K562 (cell line): ENCODE measurements around the gene ANKRD13D. TPM values are rescaled to one million over a fixed set of nuclear protein-coding genes. Genes with fewer than 3 reads are reported as not detected.
A peak's percentile ranks its signal among the peaks of the same experiment; 100 is the strongest.

Source experiments
- ATAC-seq: fragments of 200-7000 bp; cut with Tn5 transposase; 3 replicates; pipeline ENCODE4 v1.9.1; 2020; ENCODE audit warnings: moderate library complexity
- BruUV-seq: library from RNA; stranded (reverse); fragments of 400-500 nt; replicated peaks from 2 replicates; lab custom pipeline; 2021; lab: Mats Ljungman, UMichigan
- CTCF ChIA-PET: fragments of 300-600 bp; formaldehyde crosslinking; extraction: SDS; loops from one replicate; lab custom pipeline; 2021; ENCODE audit warnings: low intra/inter-chr PET ratio; lab: Yijun Ruan, JAX
- POLR2A ChIA-PET: fragments of 300-600, 350-650 bp; sonication (Branson Sonifier 250); formaldehyde crosslinking; extraction: SDS; loops from one replicate; lab custom pipeline; 2021; ENCODE audit warnings: antibody characterized with exemption, inconsistent platforms; lab: Yijun Ruan, JAX
- DNase-seq, 4 experiments: peaks; one replicate each; pipeline versions ENCODE4 v3.0.0 to v3.0.0-alpha.2; 2011 to 2018; ENCODE audit warnings: low spot score in 3 of 4, mixed read lengths in 3 of 4; ENCODE audit errors: extremely low read depth in 1 of 4
- FAIRE-seq: peaks from 2 replicates; lab custom pipeline; 2011; peaks lifted over from hg19 to GRCh38; lab: Jason Lieb, UNC
- H2AFZ ChIP-seq: 2 replicates; pipeline ENCODE4 v1.6.0; 2011; ENCODE audit warnings: low read depth, low read length, control low read depth, inconsistent platforms
- H3K27ac ChIP-seq: fragments of 200-600 bp; 3 replicates; pipeline ENCODE4 v1.8.0; 2011; ENCODE audit warnings: low read depth, mild to moderate bottlenecking, control low read depth, inconsistent platforms, low read length, moderate library complexity, mixed read lengths; ENCODE audit errors: extremely low read depth
- H3K27me3 ChIP-seq, 2 experiments: fragments of 300-600 bp in 1 of 2; 2 replicates in 1 of 2; 3 replicates in 1 of 2; pipeline versions ENCODE4 v1.6.0 to v1.8.0; 2011; ENCODE audit warnings: inconsistent platforms in 2 of 2, low read length in 2 of 2, mild to moderate bottlenecking in 1 of 2, mixed read lengths in 1 of 2, moderate library complexity in 1 of 2; ENCODE audit not compliant: control insufficient read depth in 2 of 2, insufficient read depth in 2 of 2
- H3K36me3 ChIP-seq: fragments of 300-600 bp; 3 replicates; pipeline ENCODE4 v1.8.0; 2011; ENCODE audit warnings: mild to moderate bottlenecking, low read length, inconsistent platforms; ENCODE audit not compliant: control insufficient read depth, insufficient read depth
- H3K4me1 ChIP-seq, 2 experiments: fragments of 200-600 bp in 1 of 2; replicated peaks in 1 of 2; 2 replicates in 1 of 2; 3 replicates in 1 of 2; pipeline versions ENCODE4 v1.5.1 to v1.8.0; 2011; ENCODE audit warnings: inconsistent platforms in 2 of 2, low read length in 2 of 2, mild to moderate bottlenecking in 1 of 2, mixed read lengths in 1 of 2, moderate library complexity in 1 of 2; ENCODE audit not compliant: control insufficient read depth in 2 of 2, insufficient read depth in 2 of 2
- H3K4me2 ChIP-seq: 2 replicates; pipeline ENCODE4 v1.6.1; 2011; ENCODE audit warnings: low read length, control low read depth, inconsistent platforms, mixed read lengths; ENCODE audit not compliant: insufficient read depth
- H3K4me3 ChIP-seq: fragments of 200-600 bp; sonication (generic), shearing (Covaris generic); 2 replicates; pipeline ENCODE4 v1.5.1; 2016; ENCODE audit warnings: control low read depth, inconsistent platforms
- H3K79me2 ChIP-seq: fragments of 200-600 bp; 3 replicates; pipeline ENCODE4 v1.8.0; 2011; ENCODE audit warnings: low read length, inconsistent platforms; ENCODE audit not compliant: control insufficient read depth, insufficient read depth
- H3K9ac ChIP-seq, 2 experiments: 2 replicates each; pipeline versions ENCODE4 v1.6.0 to v1.6.1; 2011; ENCODE audit warnings: low read depth in 2 of 2, low read length in 2 of 2, control low read depth in 1 of 2, inconsistent platforms in 1 of 2, mild to moderate bottlenecking in 1 of 2, mixed read lengths in 1 of 2; ENCODE audit not compliant: insufficient read depth in 1 of 2
- H3K9me1 ChIP-seq: one replicate; pipeline ENCODE4 v1.6.0; 2011; ENCODE audit warnings: inconsistent platforms, mild to moderate bottlenecking, low read length, moderate library complexity; ENCODE audit not compliant: control insufficient read depth, insufficient read depth
- H3K9me3 ChIP-seq: replicated peaks from 2 replicates; pipeline ENCODE4 v1.5.1; 2011; ENCODE audit warnings: low read depth, low read length, inconsistent platforms; ENCODE audit not compliant: control insufficient read depth, insufficient read depth
- H4K20me1 ChIP-seq: replicated peaks from 2 replicates; pipeline ENCODE4 v1.6.1; 2011; ENCODE audit warnings: low read length, inconsistent platforms, mixed read lengths; ENCODE audit not compliant: control insufficient read depth, insufficient read depth
- DEAF1 ChIP-seq: fragments of 450-650 bp; formaldehyde crosslinking; IDR thresholded peaks from 2 replicates; pipeline ENCODE4 v1.4.0; 2020; ENCODE audit warnings: mild to moderate bottlenecking, moderate library complexity
- FOXP1 ChIP-seq: sonication (generic); formaldehyde crosslinking; IDR thresholded peaks from 2 replicates; pipeline ENCODE4 v1.8.0; 2022; ENCODE audit warnings: mild to moderate bottlenecking, missing genetic modification reagents
- HNRNPLL ChIP-seq: fragments of 200-400 bp; formaldehyde crosslinking; IDR thresholded peaks from 2 replicates; pipeline ENCODE4 v1.6.1; 2017; ENCODE audit warnings: low read length, low read depth, mild to moderate bottlenecking; ENCODE audit not compliant: poor library complexity, severe bottlenecking
- MAX ChIP-seq: sonication (generic); formaldehyde crosslinking; IDR thresholded peaks from 2 replicates; pipeline ENCODE4 v1.9.0; 2022; ENCODE audit warnings: mild to moderate bottlenecking, missing genetic modification reagents
- NFIC ChIP-seq: fragments of 450-650 bp; IDR thresholded peaks from 2 replicates; pipeline ENCODE4 v1.6.1; 2017; ENCODE audit warnings: mild to moderate bottlenecking, inconsistent platforms
- NKRF ChIP-seq: fragments of 450-650 bp; IDR thresholded peaks from 2 replicates; pipeline ENCODE4 v1.6.1; 2016; ENCODE audit warnings: borderline replicate concordance
- TEAD1 ChIP-seq, 2 experiments: fragments of 450-650 bp in 1 of 2; sonication (generic) in 1 of 2; formaldehyde crosslinking; IDR thresholded peaks; 2 replicates each; pipeline versions ENCODE4 v1.4.0 to v1.8.0; 2020 to 2022; ENCODE audit warnings: mild to moderate bottlenecking in 2 of 2, missing genetic modification reagents in 1 of 2
- ZNF174 ChIP-seq: fragments of 250-450 bp; sonication (Bioruptor Pico); IDR thresholded peaks from 2 replicates; pipeline ENCODE4 v1.4.0; 2020; ENCODE audit warnings: mild to moderate bottlenecking
- WGBS: fragments of 100-300 bp; shearing (Covaris generic); methylation state at CpG from one replicate; pipeline ENCODE4 v1.1.6; 2016; ENCODE audit warnings: low coverage, mixed read lengths; ENCODE audit not compliant: insufficient coverage; ENCODE audit errors: missing lambda C conversion rate; 5-methylcytosine and 5-hydroxymethylcytosine counted together
- in situ Hi-C: fragments of 300-500 bp; cut with MboI; formaldehyde crosslinking; loops from 4 replicates; pipeline ENCODE4 v1.15.0; 2018; ENCODE audit warnings: inconsistent platforms, mixed read lengths
- intact Hi-C: fragments of 100-400 bp; cut with micrococcal nuclease; formaldehyde crosslinking; loops from 2 replicates; pipeline ENCODE4 v1.14.2; 2022
- polyA plus RNA-seq, 8 experiments: library from polyadenylated mRNA; depleted of rRNA in 4 of 8; stranded (reverse) in 5 of 8; unstranded in 3 of 8; fragments of >200 nt; fragmentation: Nextera tagmentation in 2 of 8; fragmentation: Illumina TruSeq in 1 of 8; extraction: Ambion mirVana in 2 of 8; extraction: Trizol in 1 of 8; gene quantifications; 2 replicates each; pipeline versions ENCODE4 v1.2.1 to v1.2.3, GENCODE V29; 2011 to 2014; ENCODE audit warnings: inconsistent platforms in 1 of 8, missing spikeins in 1 of 8
- total RNA-seq, 7 experiments: library from RNA; depleted of rRNA in 6 of 7; stranded (reverse); fragments of >200 nt in 6 of 7; fragmentation: Illumina TruSeq in 2 of 7; extraction: Trizol in 2 of 7; gene quantifications; 2 replicates each; pipeline versions ENCODE4 v1.2.1 to v1.2.3, GENCODE V29; 2011 to 2021; ENCODE audit warnings: low replicate concordance in 1 of 7
- TF ChIP-seq, protein P1 (sequence below): sonication (generic); formaldehyde crosslinking; IDR thresholded peaks from 2 replicates; pipeline ENCODE4 v1.8.0; 2022; ENCODE audit warnings: missing genetic modification reagents, mild to moderate bottlenecking, moderate library complexity, borderline replicate concordance
- TF ChIP-seq, protein P2 (sequence below), 2 experiments: IDR thresholded peaks; 2 replicates each; pipeline ENCODE4 v1.6.1; 2012; ENCODE audit warnings: improper control_type of control experiment in 2 of 2, low read depth in 2 of 2, low read length in 2 of 2, borderline replicate concordance in 1 of 2

Gene ANKRD13D
- total and polyA plus RNA-seq, 9 of the 15 experiments (the other 6 are each of a cell fraction or from before 2014, with no cell fraction given): 0.94 to 40.9 (median 22.4) TPM

DNA sequence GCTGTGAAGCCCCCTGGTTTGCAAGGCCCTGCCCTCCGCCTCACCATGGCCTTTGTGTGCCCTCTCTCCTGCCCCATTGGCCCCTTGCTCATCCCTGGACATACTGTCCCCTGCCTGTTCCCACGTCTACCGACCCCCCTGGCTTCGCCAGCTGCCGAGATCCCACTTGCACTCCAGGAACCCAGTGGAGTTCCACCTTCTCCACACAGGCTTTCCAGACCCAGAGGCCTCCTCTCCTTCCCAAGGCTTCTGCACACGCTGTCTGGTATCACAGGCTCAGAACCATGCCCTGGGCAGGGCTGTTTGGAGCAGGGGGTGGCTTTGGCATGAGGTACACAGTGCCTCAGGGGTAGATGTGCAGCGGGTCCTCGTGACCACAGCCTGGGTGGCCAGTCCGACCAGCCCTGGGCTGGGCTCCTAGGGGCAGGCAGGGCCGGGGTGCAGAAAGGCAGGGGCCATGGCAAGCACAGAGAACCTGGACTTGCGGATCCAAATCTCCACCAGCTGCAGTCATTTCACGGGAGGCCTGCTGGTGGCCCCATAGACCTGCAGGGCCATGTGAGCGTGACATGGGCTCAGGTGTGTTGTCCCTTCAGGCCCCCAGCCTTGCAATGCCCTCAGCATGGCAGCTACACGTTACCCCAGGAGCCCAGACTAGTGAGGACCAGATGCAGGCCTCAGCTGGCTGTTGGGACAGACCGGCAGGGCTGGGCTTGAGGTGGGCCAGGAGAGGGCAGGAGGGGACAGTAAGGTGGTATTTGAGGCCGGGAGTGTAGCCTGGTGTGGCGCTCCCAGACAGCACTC lies 13.3 kb upstream of the ANKRD13D start (continued):
- TF ChIP-seq, protein P1, sequence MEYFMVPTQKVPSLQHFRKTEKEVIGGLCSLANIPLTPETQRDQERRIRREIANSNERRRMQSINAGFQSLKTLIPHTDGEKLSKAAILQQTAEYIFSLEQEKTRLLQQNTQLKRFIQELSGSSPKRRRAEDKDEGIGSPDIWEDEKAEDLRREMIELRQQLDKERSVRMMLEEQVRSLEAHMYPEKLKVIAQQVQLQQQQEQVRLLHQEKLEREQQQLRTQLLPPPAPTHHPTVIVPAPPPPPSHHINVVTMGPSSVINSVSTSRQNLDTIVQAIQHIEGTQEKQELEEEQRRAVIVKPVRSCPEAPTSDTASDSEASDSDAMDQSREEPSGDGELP: 0 out of 2 replicates have a peak, but pooled peaks have one; percentile 19
- no peak for TF ChIP-seq TEAD1 (CRISPR knock-in tag; IDR thresholded peaks at IDR 0.05)

DNA sequence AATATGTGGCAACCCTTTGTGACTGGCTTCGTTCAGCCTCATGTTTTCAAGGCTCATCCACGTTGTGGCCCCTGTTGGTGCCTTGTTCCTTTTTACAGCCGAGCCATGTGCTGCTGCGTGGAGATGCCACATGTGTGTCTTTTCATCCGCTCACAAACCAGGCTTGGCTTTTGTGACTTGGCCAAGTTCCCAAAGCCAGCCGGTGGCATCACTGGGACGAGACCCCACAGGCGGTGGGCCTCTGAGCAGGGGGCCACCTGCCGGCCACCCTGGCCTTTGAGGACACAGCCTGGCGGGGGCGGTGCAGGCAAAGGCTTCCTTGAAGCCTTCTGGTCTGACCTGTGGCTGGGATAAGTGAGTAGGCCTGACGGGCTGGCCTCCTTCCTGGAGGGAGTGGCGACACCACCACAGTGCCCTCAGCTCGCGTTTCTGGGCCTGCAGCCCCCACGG lies 12.3 kb upstream of the ANKRD13D start:
- intact Hi-C loops: loop anchor here (1.0 kb wide), 3 partner anchors 11 to 40 kb away; no protein-coding TSS in a partner anchor
- ATAC-seq (peak; percentile 85), DNase-seq (peak; percentile 66 to 85 (median 74)), FAIRE-seq (peak; percentile 83)
- Histone ChIP-seq H3K9ac (peak overlapping the region; percentile 82 to 93), H3K36me3 (peaks cover 81% of the 10 kb centered on the region; the same call in 2 of the 3 replicates), H3K27ac (peak overlapping the region; percentile 95), H3K4me2 (peak overlapping the region; percentile 82), H3K9me1 (no peaks in the 10 kb centered on the region), H3K9me3 (no peaks in the 10 kb centered on the region), H3K4me3 (peak overlapping the region; percentile 37), H3K79me2 (peaks cover 74% of the 10 kb centered on the region), H3K27me3 (no peaks in the 10 kb centered on the region), H2AFZ (peak overlapping the region; percentile 30; the same call in 1 of the 2 replicates), H3K4me1 (peaks cover 27 to 89% of the 10 kb centered on the region in 2 experiments), H4K20me1 (no peaks in the 10 kb centered on the region; the same call in 1 of the 2 replicates)
- WGBS: 18% methylated on average over 14 of the region's 16 CpGs
- ChIA-PET CTCF (interaction anchor here (0.6 to 1.7 kb wide), 2 partner anchors 40 to 201 kb away, joined by 4 to 6 read pairs; no protein-coding TSS in a partner anchor), POLR2A (interaction anchor here (0.7 to 2.1 kb wide), 5 partner anchors 9 to 106 kb away, joined by 3 to 29 read pairs (median 5); partner anchors contain the start of gene ANKRD13D)
- in situ Hi-C loops: loop anchor here (5.0 kb wide), 1 partner anchor 35 kb away; no protein-coding TSS in a partner anchor
- no TSS peak for BruUV-seq
- peak; percentile 7 for TF ChIP-seq HNRNPLL
- TF ChIP-seq NKRF: no peak
- TF ChIP-seq FOXP1 (CRISPR knock-in tag): no peak
- TF ChIP-seq NFIC: peak; percentile 75
- TF ChIP-seq DEAF1 (CRISPR knock-in tag): peak; percentile 50; the same call in 1 of the 2 replicates
- TF ChIP-seq, protein P2, sequence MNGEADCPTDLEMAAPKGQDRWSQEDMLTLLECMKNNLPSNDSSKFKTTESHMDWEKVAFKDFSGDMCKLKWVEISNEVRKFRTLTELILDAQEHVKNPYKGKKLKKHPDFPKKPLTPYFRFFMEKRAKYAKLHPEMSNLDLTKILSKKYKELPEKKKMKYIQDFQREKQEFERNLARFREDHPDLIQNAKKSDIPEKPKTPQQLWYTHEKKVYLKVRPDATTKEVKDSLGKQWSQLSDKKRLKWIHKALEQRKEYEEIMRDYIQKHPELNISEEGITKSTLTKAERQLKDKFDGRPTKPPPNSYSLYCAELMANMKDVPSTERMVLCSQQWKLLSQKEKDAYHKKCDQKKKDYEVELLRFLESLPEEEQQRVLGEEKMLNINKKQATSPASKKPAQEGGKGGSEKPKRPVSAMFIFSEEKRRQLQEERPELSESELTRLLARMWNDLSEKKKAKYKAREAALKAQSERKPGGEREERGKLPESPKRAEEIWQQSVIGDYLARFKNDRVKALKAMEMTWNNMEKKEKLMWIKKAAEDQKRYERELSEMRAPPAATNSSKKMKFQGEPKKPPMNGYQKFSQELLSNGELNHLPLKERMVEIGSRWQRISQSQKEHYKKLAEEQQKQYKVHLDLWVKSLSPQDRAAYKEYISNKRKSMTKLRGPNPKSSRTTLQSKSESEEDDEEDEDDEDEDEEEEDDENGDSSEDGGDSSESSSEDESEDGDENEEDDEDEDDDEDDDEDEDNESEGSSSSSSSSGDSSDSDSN (IDR thresholded peaks at IDR 0.05; ENCODE audit: borderline replicate concordance in 1 of 2, low read depth in 2 of 2, low read length in 2 of 2): peak in 1 of 2 experiments; percentile 36; a peak in 1 of 4 replicates
- TF ChIP-seq MAX: peak; percentile 89
- no peak for TF ChIP-seq ZNF174 (CRISPR knock-in tag)
